Measurements from ENCODE around the gene FAM47B.

FAM47B gene

DNA sequence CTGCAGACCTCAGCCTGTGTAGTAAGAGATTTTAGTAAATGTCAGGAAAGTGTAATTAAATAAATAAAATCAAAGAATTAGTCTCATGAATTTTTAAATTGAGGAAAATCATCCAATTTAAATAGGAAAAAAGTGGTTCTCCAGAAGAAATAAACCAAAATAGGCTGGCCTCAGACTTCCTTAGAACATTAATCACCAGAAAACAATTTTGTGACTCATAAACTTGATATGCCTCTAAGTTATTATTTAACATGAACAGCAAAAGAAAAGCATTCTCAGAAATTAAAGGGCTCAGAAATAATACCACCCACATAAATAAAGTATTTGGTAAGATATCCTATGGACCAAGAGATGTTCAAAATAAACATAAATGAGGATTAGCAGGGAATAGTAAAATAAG is 14.3 kb downstream of the FAM47B start:
- H3K9me3 Mint-ChIP-seq = peaks cover 4% of the 10 kb centered on the region
- H3K27ac Mint-ChIP-seq = no peak overlapping the region
- DNase-seq = no peak
- no peak overlapping the region for H3K4me3 Mint-ChIP-seq
- no peaks in the 10 kb centered on the region for H3K27me3 Mint-ChIP-seq (ENCODE audit: low read depth, poor library complexity)
- TF ChIP-seq, protein P1, sequence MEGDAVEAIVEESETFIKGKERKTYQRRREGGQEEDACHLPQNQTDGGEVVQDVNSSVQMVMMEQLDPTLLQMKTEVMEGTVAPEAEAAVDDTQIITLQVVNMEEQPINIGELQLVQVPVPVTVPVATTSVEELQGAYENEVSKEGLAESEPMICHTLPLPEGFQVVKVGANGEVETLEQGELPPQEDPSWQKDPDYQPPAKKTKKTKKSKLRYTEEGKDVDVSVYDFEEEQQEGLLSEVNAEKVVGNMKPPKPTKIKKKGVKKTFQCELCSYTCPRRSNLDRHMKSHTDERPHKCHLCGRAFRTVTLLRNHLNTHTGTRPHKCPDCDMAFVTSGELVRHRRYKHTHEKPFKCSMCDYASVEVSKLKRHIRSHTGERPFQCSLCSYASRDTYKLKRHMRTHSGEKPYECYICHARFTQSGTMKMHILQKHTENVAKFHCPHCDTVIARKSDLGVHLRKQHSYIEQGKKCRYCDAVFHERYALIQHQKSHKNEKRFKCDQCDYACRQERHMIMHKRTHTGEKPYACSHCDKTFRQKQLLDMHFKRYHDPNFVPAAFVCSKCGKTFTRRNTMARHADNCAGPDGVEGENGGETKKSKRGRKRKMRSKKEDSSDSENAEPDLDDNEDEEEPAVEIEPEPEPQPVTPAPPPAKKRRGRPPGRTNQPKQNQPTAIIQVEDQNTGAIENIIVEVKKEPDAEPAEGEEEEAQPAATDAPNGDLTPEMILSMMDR (IDR thresholded peaks at IDR 0.05) = no peak
- H3K4me1 Mint-ChIP-seq = no peaks in the 10 kb centered on the region
- no peaks in the 10 kb centered on the region for H3K36me3 Mint-ChIP-seq (ENCODE audit: low read depth)

DNA sequence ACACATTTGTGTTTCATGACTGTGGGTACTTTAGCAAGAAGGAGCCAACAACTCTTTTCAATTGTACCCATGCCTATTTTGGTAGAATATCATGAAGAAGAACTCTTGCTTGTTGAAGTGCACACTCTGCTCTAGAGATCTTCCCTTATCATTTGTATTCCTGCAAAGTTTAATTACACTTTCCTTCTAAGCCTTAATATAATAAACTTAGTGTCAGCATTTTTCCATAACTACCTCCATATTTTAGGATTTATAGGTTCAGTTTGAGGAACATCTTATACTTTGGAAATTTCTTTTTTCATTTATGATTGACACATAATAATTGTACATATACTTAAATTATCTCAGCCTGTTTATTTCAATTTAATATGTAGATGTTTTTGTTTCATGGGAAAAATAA is 19.1 kb downstream of the FAM47B start:
- Mint-ChIP-seq H3K9me3 (no peaks in the 10 kb centered on the region), H3K36me3 (ENCODE audit: low read depth) (no peaks in the 10 kb centered on the region), H3K27ac (no peak overlapping the region), H3K4me1 (no peaks in the 10 kb centered on the region), H3K27me3 (ENCODE audit: low read depth, poor library complexity) (no peaks in the 10 kb centered on the region), H3K4me3 (no peak overlapping the region)
- TF ChIP-seq, protein P1 (IDR thresholded peaks at IDR 0.05) = no peak
- DNase-seq = no peak

DNA sequence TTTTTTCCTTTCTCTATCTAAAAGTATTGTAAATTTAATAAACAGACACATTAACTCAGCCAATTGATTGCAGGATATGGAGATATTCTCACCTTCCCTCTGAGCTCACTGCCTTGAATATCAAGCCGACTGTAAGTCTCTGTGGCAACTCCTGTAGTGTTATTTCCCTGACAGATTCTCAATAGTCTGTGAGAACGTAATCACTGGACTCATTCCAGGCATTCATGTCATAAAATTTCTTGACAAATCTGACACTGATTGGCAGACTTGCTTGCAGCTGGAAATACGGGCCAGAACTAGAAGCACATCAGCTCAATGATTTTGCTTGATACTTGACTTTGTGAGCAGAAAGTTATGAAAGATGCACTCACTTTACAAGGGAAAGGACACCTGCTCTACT is 29.6 kb downstream of the FAM47B start:
- Mint-ChIP-seq H3K4me1 (no peaks in the 10 kb centered on the region), H3K27me3 (ENCODE audit: low read depth, poor library complexity) (peaks cover 5% of the 10 kb centered on the region), H3K9me3 (no peaks in the 10 kb centered on the region), H3K27ac (no peak overlapping the region), H3K36me3 (ENCODE audit: low read depth) (no peaks in the 10 kb centered on the region), H3K4me3 (no peak overlapping the region)
- no peak for DNase-seq
- TF ChIP-seq, protein P1 (IDR thresholded peaks at IDR 0.05) = no peak

DNA sequence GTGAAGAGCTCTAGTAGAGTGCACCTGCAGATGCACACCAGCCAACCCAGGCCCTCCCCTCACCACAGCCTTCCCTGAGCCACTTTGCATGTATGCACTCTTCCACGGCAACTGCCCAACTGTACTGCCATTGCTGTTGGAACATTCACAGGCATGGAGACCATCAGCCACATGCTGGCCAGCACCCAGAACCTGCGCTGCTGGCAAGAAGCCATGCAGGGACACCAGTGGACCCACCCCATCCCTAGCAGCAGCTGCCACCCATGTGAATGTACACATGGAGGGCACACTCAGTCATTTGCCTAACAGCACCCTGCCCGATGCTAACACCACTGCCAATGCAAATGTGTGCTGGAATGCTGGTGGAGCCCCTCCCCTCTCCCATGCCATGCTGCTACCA is 35.6 kb downstream of the FAM47B start:
- TF ChIP-seq, protein P1 (IDR thresholded peaks at IDR 0.05) = no peak
- no peaks in the 10 kb centered on the region for H3K36me3 Mint-ChIP-seq (ENCODE audit: low read depth)
- H3K4me1 Mint-ChIP-seq = no peaks in the 10 kb centered on the region
- H3K27ac Mint-ChIP-seq = no peak overlapping the region
- H3K27me3 Mint-ChIP-seq (ENCODE audit: low read depth, poor library complexity) = peaks cover 3% of the 10 kb centered on the region
- H3K9me3 Mint-ChIP-seq = peaks cover 40% of the 10 kb centered on the region
- DNase-seq = no peak
- no peak overlapping the region for H3K4me3 Mint-ChIP-seq

DNA sequence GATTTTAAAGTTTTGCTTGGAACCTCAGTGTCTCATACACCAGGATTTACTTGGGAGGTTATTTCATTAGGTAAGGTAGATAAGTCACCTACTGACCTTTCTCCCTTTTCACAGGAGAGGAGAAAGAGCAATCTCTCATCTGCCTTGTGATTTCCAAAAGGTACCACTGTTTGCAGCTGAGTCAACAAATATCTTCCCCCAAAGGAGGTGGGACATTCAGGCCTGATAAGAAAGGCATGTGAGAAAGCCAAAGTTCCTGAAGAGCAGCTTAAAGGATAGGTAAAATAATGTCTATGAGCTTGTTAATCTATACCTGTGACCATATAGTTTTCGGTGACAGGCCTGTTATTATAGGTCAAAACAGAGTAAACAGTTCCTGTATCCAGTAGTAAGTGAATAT is 45.0 kb downstream of the FAM47B start:
- no peak overlapping the region for H3K27ac Mint-ChIP-seq
- DNase-seq = no peak
- H3K4me1 Mint-ChIP-seq = no peaks in the 10 kb centered on the region
- no peak overlapping the region for H3K4me3 Mint-ChIP-seq
- TF ChIP-seq, protein P1 (IDR thresholded peaks at IDR 0.05) = no peak
- H3K27me3 Mint-ChIP-seq (ENCODE audit: low read depth, poor library complexity) = no peaks in the 10 kb centered on the region
- peaks cover 12% of the 10 kb centered on the region for H3K9me3 Mint-ChIP-seq
- H3K36me3 Mint-ChIP-seq (ENCODE audit: low read depth) = no peaks in the 10 kb centered on the region

Measured in nephron progenitor cell (in vitro differentiated cells).